GM21529 (cell line): ENCODE measurements around the gene GADL1.

Experiments
- ATAC-seq: cut with Tn5 transposase; IDR thresholded peaks from one replicate; pipeline ENCODE4 v1.9.1; 2021; ENCODE audit not compliant: unreplicated experiment

Gene GADL1

GRCh38 chr3:30680789-30681648 is 213.4 kb downstream of the GADL1 start:
- no peak for ATAC-seq

- no peak for ATAC-seq
These were observed 215.4 kb downstream of the GADL1 start for GRCh38 chr3:30679045-30679444.

- ATAC-seq, result no peak
These were observed 217.1 kb downstream of the GADL1 start for GRCh38 chr3:30677347-30677685.

- no peak for ATAC-seq
These were observed 217.8 kb downstream of the GADL1 start for GRCh38 chr3:30676424-30677346.
